Mesenteric fat pad (tissue), 1 donor: ENCODE measurements around the gene ST8SIA1. TPM values are rescaled to one million over a fixed set of nuclear protein-coding genes. Genes with fewer than 3 reads are reported as not detected.

ENCODE experiments used
- DNase-seq: peaks from one replicate; pipeline ENCODE4 v3.0.0-alpha.2; 2020; ENCODE audit warnings: low spot score
- total RNA-seq: library from RNA; stranded (reverse); fragmentation: NEBNext Ultra II Directional; extraction: Animal tissue kit (Norgen Biotek cat#: 25700); gene quantifications from one replicate; pipeline ENCODE4 v1.2.1, GENCODE V29; 2021
- donor health status: DM: yes; HTN: yes; CAD: no.

Gene ST8SIA1
- total RNA-seq, 1 donor from 2014 or later: 1.6 TPM

- DNase-seq: no peak
These were observed 91.8 kb downstream of the ST8SIA1 start for GRCh38 chr12:22242726-22243125.

GRCh38 chr12:22238211-22238610, 96.3 kb downstream of the ST8SIA1 start:
- no peak for DNase-seq

GRCh38 chr12:22234561-22234960, 99.9 kb downstream of the ST8SIA1 start:
- DNase-seq: no peak

GRCh38 chr12:22231836-22232235, 102.7 kb downstream of the ST8SIA1 start:
- DNase-seq: no peak

GRCh38 chr12:22231078-22231477, 103.4 kb downstream of the ST8SIA1 start:
- no peak for DNase-seq

GRCh38 chr12:22230280-22230794, 104.2 kb downstream of the ST8SIA1 start:
- no peak for DNase-seq

- no peak for DNase-seq
These were observed 104.7 kb downstream of the ST8SIA1 start for GRCh38 chr12:22229652-22230279.

GRCh38 chr12:22228022-22228875, 106.3 kb downstream of the ST8SIA1 start:
- no peak for DNase-seq

GRCh38 chr12:22223356-22223755, 111.2 kb downstream of the ST8SIA1 start:
- no peak for DNase-seq

GRCh38 chr12:22217556-22217955, 117.0 kb downstream of the ST8SIA1 start:
- no peak for DNase-seq

GRCh38 chr12:22215467-22216253, 118.8 kb downstream of the ST8SIA1 start:
- DNase-seq: no peak

GRCh38 chr12:22211128-22211527, 123.4 kb downstream of the ST8SIA1 start:
- no peak for DNase-seq

GRCh38 chr12:22209422-22209821, 125.1 kb downstream of the ST8SIA1 start:
- DNase-seq: no peak

GRCh38 chr12:22206111-22206728, 128.3 kb downstream of the ST8SIA1 start:
- no peak for DNase-seq

GRCh38 chr12:22204391-22204790, 130.1 kb downstream of the ST8SIA1 start:
- no peak for DNase-seq

GRCh38 chr12:22202847-22203246, 131.7 kb downstream of the ST8SIA1 start:
- no peak for DNase-seq

GRCh38 chr12:22201101-22201500, 133.4 kb downstream of the ST8SIA1 start:
- DNase-seq: no peak

GRCh38 chr12:22196236-22196635, 138.3 kb downstream of the ST8SIA1 start:
- no peak for DNase-seq

GRCh38 chr12:22190969-22191368, 143.5 kb downstream of the ST8SIA1 start:
- no peak for DNase-seq

- DNase-seq: no peak
These were observed 146.1 kb downstream of the ST8SIA1 start for GRCh38 chr12:22188431-22188830.

GRCh38 chr12:22180705-22181104, 153.8 kb downstream of the ST8SIA1 start:
- DNase-seq: no peak
